SU-DHL-6 (cell line): ENCODE data around the gene RGR.
A peak's percentile ranks its signal among the peaks of the same experiment; 100 is the strongest.

ENCODE experiments used
- H2AFZ ChIP-seq: fragments of 200-600 bp; sonication (generic); 2 replicates; pipeline ENCODE4 v1.6.1; 2014; ENCODE audit warnings: low read depth, mild to moderate bottlenecking, moderate library complexity, mixed read lengths, antibody characterized with exemption, low read length; ENCODE audit not compliant: severe bottlenecking
- H3F3A ChIP-seq: fragments of 200-600 bp; shearing (Covaris generic); 2 replicates; pipeline ENCODE4 v1.6.0; 2016; ENCODE audit warnings: antibody characterized with exemption, mild to moderate bottlenecking; ENCODE audit not compliant: insufficient read depth
- H3K27ac ChIP-seq: fragments of 200-600 bp; sonication (generic); 2 replicates; pipeline ENCODE4 v1.5.1; 2016; ENCODE audit warnings: low read depth, mild to moderate bottlenecking, low read length, moderate library complexity, mixed read lengths
- H3K27me3 ChIP-seq: fragments of 200-600 bp; sonication (generic), shearing (Covaris generic); 2 replicates; pipeline ENCODE4 v1.6.0; 2014; ENCODE audit warnings: mild to moderate bottlenecking, low read length
- H3K36me3 ChIP-seq: fragments of 200-600 bp; sonication (generic); 2 replicates; pipeline ENCODE4 v1.6.1; 2014; ENCODE audit warnings: mild to moderate bottlenecking, low read length, mixed read lengths
- H3K4me2 ChIP-seq: fragments of 300-600, 200-600 bp; shearing (Covaris generic), sonication (generic); 2 replicates; pipeline ENCODE4 v1.6.0; 2014; ENCODE audit warnings: low read length, low read depth, mild to moderate bottlenecking; ENCODE audit not compliant: poor library complexity, severe bottlenecking
- H3K4me3 ChIP-seq: fragments of 200-600 bp; sonication (generic); 2 replicates; pipeline ENCODE4 v1.5.1; 2014; ENCODE audit warnings: antibody characterized with exemption, low read length, mild to moderate bottlenecking, mixed read lengths; ENCODE audit not compliant: insufficient read depth, poor library complexity, severe bottlenecking
- H3K79me2 ChIP-seq: fragments of 200-600 bp; sonication (generic); 2 replicates; pipeline ENCODE4 v1.6.1; 2014; ENCODE audit warnings: mild to moderate bottlenecking, low read length, moderate library complexity; ENCODE audit not compliant: insufficient read depth
- H3K9ac ChIP-seq: fragments of 200-600 bp; sonication (generic); 2 replicates; pipeline ENCODE4 v1.7.0; 2014; ENCODE audit warnings: mild to moderate bottlenecking, low read length
- H3K9me2 ChIP-seq: fragments of 200-600 bp; sonication (generic); replicated peaks from 2 replicates; pipeline ENCODE4 v1.6.1; 2014; ENCODE audit warnings: low read length; ENCODE audit not compliant: insufficient read depth
- H3K9me3 ChIP-seq: fragments of 200-600 bp; sonication (generic); 2 replicates; pipeline ENCODE4 v1.6.1; 2014; ENCODE audit warnings: low read length, mixed read lengths; ENCODE audit not compliant: insufficient read depth
- H4K20me1 ChIP-seq: fragments of 200-600 bp; sonication (generic); 2 replicates; pipeline ENCODE4 v1.6.1; 2014; ENCODE audit warnings: low read depth, mild to moderate bottlenecking, antibody characterized with exemption, low read length, moderate library complexity, mixed read lengths
- CTCF ChIP-seq: fragments of 200-600 bp; sonication (generic); IDR thresholded peaks from one replicate; pipeline ENCODE4 v1.5.1; 2017; ENCODE audit warnings: antibody characterized with exemption, mild to moderate bottlenecking, low read length, moderate library complexity; ENCODE audit not compliant: insufficient read depth, poor library complexity, severe bottlenecking
- EZH2phosphoT487 ChIP-seq: fragments of 200-600 bp; sonication (generic), shearing (Covaris generic); conservative IDR thresholded peaks from 2 replicates; pipeline ENCODE4 v1.6.1; 2018; ENCODE audit warnings: mild to moderate bottlenecking, antibody characterized with exemption, low read length, moderate library complexity, mixed read lengths

RGR gene

DNA sequence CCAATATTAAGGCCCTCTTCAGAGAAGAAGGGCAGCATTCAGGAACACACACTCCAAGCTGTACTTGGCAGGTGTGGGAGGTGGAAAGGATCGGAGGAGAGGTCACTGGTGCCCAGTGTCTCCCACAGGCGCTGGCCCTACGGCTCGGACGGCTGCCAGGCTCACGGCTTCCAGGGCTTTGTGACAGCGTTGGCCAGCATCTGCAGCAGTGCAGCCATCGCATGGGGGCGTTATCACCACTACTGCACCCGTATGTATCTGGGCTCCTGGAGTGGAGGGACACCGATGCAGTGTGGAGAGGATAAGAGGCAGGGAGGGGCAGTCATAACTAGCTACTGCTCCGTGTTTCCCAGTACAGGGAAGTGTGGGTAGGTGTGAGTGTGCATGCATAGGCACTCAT, 3.9 kb downstream of the RGR start:
- H3K9me3 ChIP-seq: no peaks in the 10 kb centered on the region
- no peaks in the 10 kb centered on the region for H3K27me3 ChIP-seq
- no peak overlapping the region for H3K27ac ChIP-seq
- H3K9ac ChIP-seq: no peak overlapping the region
- H3K36me3 ChIP-seq: no peaks in the 10 kb centered on the region
- no peaks in the 10 kb centered on the region for H3K79me2 ChIP-seq
- no peak for TF ChIP-seq CTCF
- TF ChIP-seq EZH2phosphoT487: no peak
- H3K4me2 ChIP-seq: no peak overlapping the region
- no peak overlapping the region for H2AFZ ChIP-seq
- no peaks in the 10 kb centered on the region for H4K20me1 ChIP-seq
- H3F3A ChIP-seq: no peaks in the 10 kb centered on the region
- no peak overlapping the region for H3K4me3 ChIP-seq
- no peaks in the 10 kb centered on the region for H3K9me2 ChIP-seq

DNA sequence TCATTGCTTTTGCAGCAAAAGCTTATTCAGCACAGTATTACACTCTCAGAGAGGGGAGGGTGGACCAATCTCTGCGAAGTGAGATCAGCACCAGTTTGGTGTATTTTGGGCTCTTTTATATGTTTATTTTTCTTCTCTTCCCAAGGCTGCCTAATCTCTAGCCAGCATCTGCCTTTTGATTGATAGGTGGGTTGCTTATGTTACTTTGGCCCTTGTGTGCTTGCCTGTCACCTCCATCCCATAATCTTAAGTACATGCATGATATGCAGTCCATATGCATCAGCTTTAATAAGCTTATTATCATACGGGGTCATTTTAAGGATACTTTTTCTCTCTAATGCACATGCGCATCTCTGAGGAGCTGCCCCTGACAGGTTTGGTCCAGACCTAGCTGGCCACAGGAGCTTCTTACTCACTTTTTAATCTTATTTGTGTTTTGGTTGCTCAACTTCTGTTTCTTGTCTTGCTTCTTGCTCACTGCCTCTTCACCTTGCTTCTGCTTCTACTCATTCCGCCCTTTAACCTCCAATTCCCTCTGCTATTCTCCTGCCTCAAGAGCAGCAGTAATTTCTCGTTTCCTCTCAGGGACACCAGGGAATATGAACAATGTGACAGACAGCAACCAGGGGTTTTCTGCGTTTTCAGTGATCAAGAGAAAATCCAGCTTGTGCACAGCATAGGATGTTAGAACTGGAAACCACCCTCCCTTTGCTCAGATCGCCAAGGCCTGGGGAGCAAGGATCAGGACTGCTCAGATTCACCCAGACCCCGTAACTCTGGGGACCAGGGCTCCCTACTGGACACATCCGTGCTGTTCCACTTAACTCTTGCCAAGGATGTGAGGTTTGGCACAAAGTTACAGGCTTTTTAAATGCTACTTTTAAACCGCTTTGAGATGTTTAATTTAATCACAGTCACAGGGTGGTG, 10.0 kb downstream of the RGR start:
- no peaks in the 10 kb centered on the region for H3K9me2 ChIP-seq
- no peak overlapping the region for H3K9ac ChIP-seq
- no peak overlapping the region for H3K4me2 ChIP-seq

DNA sequence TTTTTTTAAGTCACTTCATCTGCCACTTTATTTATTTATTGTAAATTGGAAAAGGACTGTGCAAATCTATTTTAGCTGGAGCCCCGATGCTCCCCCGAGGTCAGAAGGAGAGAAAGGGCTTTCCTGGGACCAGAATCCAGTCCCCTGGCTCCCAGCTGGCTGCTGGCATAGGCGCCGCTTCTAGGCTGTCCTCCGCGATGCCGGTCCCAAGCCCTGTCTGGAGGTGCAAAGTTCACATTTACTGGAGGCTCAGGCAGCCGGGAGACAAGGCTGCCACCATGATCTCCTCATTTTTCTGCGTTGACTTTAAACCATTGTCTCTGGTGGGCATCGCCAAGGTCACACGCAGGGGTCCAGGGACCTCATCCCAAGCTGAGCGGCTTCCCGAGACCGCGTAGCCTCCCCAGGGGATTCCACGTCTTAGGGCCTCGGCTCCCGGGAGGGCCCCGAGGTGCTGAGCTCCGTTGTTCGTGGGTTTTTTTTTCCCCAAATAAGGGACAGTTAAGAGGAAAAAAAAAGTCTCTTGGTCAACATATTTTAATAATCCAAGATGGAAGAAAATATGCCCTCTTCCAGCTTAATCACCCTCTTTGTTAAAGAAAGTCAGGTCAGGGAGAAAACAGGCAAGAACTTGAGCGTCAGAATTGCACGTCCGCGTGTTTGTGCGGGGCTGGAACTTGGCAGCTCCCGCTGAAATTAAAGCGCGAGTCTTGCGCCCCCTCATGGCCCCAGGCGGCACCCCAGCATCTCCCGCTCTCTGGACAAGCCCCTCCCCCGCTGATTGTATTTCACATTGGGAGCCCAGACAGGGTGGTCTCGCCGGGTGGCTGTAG, 11.9 kb downstream of the RGR start:
- Histone ChIP-seq H3K9ac (no peak overlapping the region), H3K4me2 (no peak overlapping the region), H3K27ac (no peak overlapping the region)

More for the DNA sequence above, 10.0 kb downstream of the RGR start:
- Histone ChIP-seq H3F3A (no peaks in the 10 kb centered on the region), H3K27me3 (no peaks in the 10 kb centered on the region), H2AFZ (no peak overlapping the region), H3K27ac (no peak overlapping the region), H4K20me1 (no peaks in the 10 kb centered on the region), H3K79me2 (no peaks in the 10 kb centered on the region), H3K36me3 (no peaks in the 10 kb centered on the region), H3K9me3 (no peaks in the 10 kb centered on the region), H3K4me3 (no peak overlapping the region)
- TF ChIP-seq EZH2phosphoT487: no peak

More for the DNA sequence above, 11.9 kb downstream of the RGR start:
- H3K4me3 ChIP-seq: no peak overlapping the region
- no peak overlapping the region for H2AFZ ChIP-seq
- no peaks in the 10 kb centered on the region for H3K79me2 ChIP-seq
- H4K20me1 ChIP-seq: no peaks in the 10 kb centered on the region
- no peaks in the 10 kb centered on the region for H3K9me3 ChIP-seq
- no peaks in the 10 kb centered on the region for H3K9me2 ChIP-seq
- no peaks in the 10 kb centered on the region for H3K36me3 ChIP-seq
- TF ChIP-seq CTCF (peak; percentile 40), EZH2phosphoT487 (no peak)
- no peaks in the 10 kb centered on the region for H3K27me3 ChIP-seq
- no peaks in the 10 kb centered on the region for H3F3A ChIP-seq
